CD4-positive, CD25-positive, alpha-beta regulatory T cell (primary cell): ENCODE measurements around the gene CASTOR1. TPM values are rescaled to one million over a fixed set of nuclear protein-coding genes. Genes with fewer than 3 reads are reported as not detected.
A peak's percentile ranks its signal among the peaks of the same experiment; 100 is the strongest.

Source experiments
- ATAC-seq, 2 donors: fragments of 150-1000 bp; cut with Tn5 transposase; one replicate each; pipeline ENCODE4 v1.10.0; 2021; ENCODE audit warnings: low read depth in 2 of 2, moderate number of reproducible peaks in 2 of 2, moderate library complexity in 1 of 2
- DNase-seq, 3 donors: peaks; one replicate each; pipeline versions ENCODE4 v3.0.0 to v3.0.0-alpha.2; 2012 to 2022; ENCODE audit warnings: mixed read lengths in 1 of 3
- H3K27ac ChIP-seq: one replicate; pipeline ENCODE4 v1.7.0; 2013; ENCODE audit warnings: mild to moderate bottlenecking, low read length; ENCODE audit not compliant: insufficient read depth, poor library complexity, severe bottlenecking
- H3K27me3 ChIP-seq: one replicate; pipeline ENCODE4 v1.7.0; 2013; ENCODE audit warnings: low read length; ENCODE audit not compliant: control insufficient read depth, insufficient read depth
- H3K36me3 ChIP-seq: one replicate; pipeline ENCODE4 v1.7.0; 2013; ENCODE audit warnings: mild to moderate bottlenecking, low read length, moderate library complexity; ENCODE audit not compliant: control insufficient read depth, insufficient read depth
- H3K4me1 ChIP-seq: 2 replicates; pipeline ENCODE4 v1.7.0; 2013; ENCODE audit warnings: mild to moderate bottlenecking, low read length; ENCODE audit not compliant: insufficient read depth, control insufficient read depth, poor library complexity, severe bottlenecking
- H3K4me3 ChIP-seq: one replicate; pipeline ENCODE4 v1.7.0; 2013; ENCODE audit warnings: low read depth, mild to moderate bottlenecking, low read length, moderate library complexity
- H3K9me3 ChIP-seq, 2 experiments: 1 replicate in 1 of 2; 2 replicates in 1 of 2; pipeline ENCODE4 v1.7.0; 2013; ENCODE audit warnings: low read length in 2 of 2, mild to moderate bottlenecking in 1 of 2, moderate library complexity in 1 of 2; ENCODE audit not compliant: control insufficient read depth in 2 of 2
- H3K27ac Mint-ChIP-seq, 3 donors: one replicate each; pipeline ENCODE4 v1.8.0; 2020 to 2022; ENCODE audit warnings: mild to moderate bottlenecking in 3 of 3, mixed read lengths in 3 of 3, moderate library complexity in 2 of 3
- H3K27me3 Mint-ChIP-seq: one replicate; pipeline ENCODE4 v1.8.0; 2022; ENCODE audit warnings: mild to moderate bottlenecking, mixed read lengths
- H3K36me3 Mint-ChIP-seq: one replicate; pipeline ENCODE4 v1.8.0; 2020; ENCODE audit warnings: mixed read lengths
- H3K4me1 Mint-ChIP-seq, 4 donors: one replicate each; pipeline ENCODE4 v1.8.0; 2020 to 2022; ENCODE audit warnings: mixed read lengths in 4 of 4, mild to moderate bottlenecking in 1 of 4
- H3K4me3 Mint-ChIP-seq, 4 donors: one replicate each; pipeline ENCODE4 v1.8.0; 2020 to 2022; ENCODE audit warnings: mild to moderate bottlenecking in 4 of 4, mixed read lengths in 4 of 4, moderate library complexity in 3 of 4
- H3K9me3 Mint-ChIP-seq, 7 donors: one replicate each; pipeline ENCODE4 v1.8.0; 2020 to 2022; ENCODE audit warnings: mixed read lengths in 7 of 7, mild to moderate bottlenecking in 3 of 7, moderate library complexity in 2 of 7
- polyA plus RNA-seq, 4 donors: library from polyadenylated mRNA; unstranded; fragments of 300-500 nt; fragmentation: Illumina TruSeq; gene quantifications; one replicate each; pipeline ENCODE4 v1.2.3, GENCODE V29; 2021
- total RNA-seq: library from RNA; stranded (reverse); gene quantifications from one replicate; pipeline ENCODE4 v1.2.3, GENCODE V29; 2022

Gene CASTOR1
- total and polyA plus RNA-seq, 5 donors from 2014 or later, result 10.9 to 18.7 (median 12.1) TPM

GRCh38 chr22:30325724-30326254, 36.5 kb upstream of the CASTOR1 start:
- H3K4me3 Mint-ChIP-seq, result peak overlapping the region; percentile 85 to 94 (median 92)
- no peak for DNase-seq
- H3K4me1 Mint-ChIP-seq, result peaks cover 11 to 66% (median 47%) of the 10 kb centered on the region in 4 donors
- H3K27me3 Mint-ChIP-seq, result no peaks in the 10 kb centered on the region
- Histone ChIP-seq H3K4me3 (peak overlapping the region; percentile 81), H3K27ac (peak overlapping the region; percentile 69), H3K4me1 (peaks cover 63% of the 10 kb centered on the region), H3K27me3 (no peaks in the 10 kb centered on the region), H3K36me3 (peaks cover 11% of the 10 kb centered on the region), H3K9me3 (no peaks in the 10 kb centered on the region)
- ATAC-seq, result no peak
- H3K36me3 Mint-ChIP-seq, result peaks cover 15% of the 10 kb centered on the region
- H3K9me3 Mint-ChIP-seq, result no peaks in the 10 kb centered on the region
- peak overlapping the region; percentile 79 to 95 (median 88) for H3K27ac Mint-ChIP-seq

GRCh38 chr22:30325065-30325720, 35.9 kb upstream of the CASTOR1 start:
- DNase-seq, result no peak
- H3K27me3 Mint-ChIP-seq, result no peaks in the 10 kb centered on the region
- H3K4me1 ChIP-seq, result peaks cover 68% of the 10 kb centered on the region
- peaks cover 11 to 69% (median 49%) of the 10 kb centered on the region in 4 donors for H3K4me1 Mint-ChIP-seq
- no peaks in the 10 kb centered on the region for H3K9me3 Mint-ChIP-seq
- peaks cover 16% of the 10 kb centered on the region for H3K36me3 ChIP-seq
- ATAC-seq, result no peak
- peak overlapping the region; percentile 81 for H3K4me3 ChIP-seq
- H3K27me3 ChIP-seq, result no peaks in the 10 kb centered on the region
- peaks cover 15% of the 10 kb centered on the region for H3K36me3 Mint-ChIP-seq
- peak overlapping the region; percentile 69 for H3K27ac ChIP-seq
- peak overlapping the region; percentile 85 to 94 (median 92) for H3K4me3 Mint-ChIP-seq
- H3K9me3 ChIP-seq, result no peaks in the 10 kb centered on the region
- peak overlapping the region; percentile 88 to 95 (median 91) for H3K27ac Mint-ChIP-seq

- Histone ChIP-seq H3K27ac (peak overlapping the region; percentile 34), H3K9me3 (no peaks in the 10 kb centered on the region)
These were observed 34.9 kb upstream of the CASTOR1 start for GRCh38 chr22:30324014-30324730.

GRCh38 chr22:30323246-30323645, 33.9 kb upstream of the CASTOR1 start:
- DNase-seq, result no peak
- Mint-ChIP-seq H3K36me3 (peaks cover 24% of the 10 kb centered on the region), H3K27ac (peak overlapping the region; percentile 67 to 95 (median 72)), H3K9me3 (no peaks in the 10 kb centered on the region), H3K4me1 (peaks cover 19 to 88% (median 67%) of the 10 kb centered on the region in 4 donors), H3K4me3 (peak overlapping the region; percentile 85 to 94 (median 92)), H3K27me3 (no peaks in the 10 kb centered on the region)
- Histone ChIP-seq H3K27me3 (no peaks in the 10 kb centered on the region), H3K36me3 (peaks cover 28% of the 10 kb centered on the region), H3K27ac (no peak overlapping the region), H3K4me1 (peaks cover 88% of the 10 kb centered on the region), H3K9me3 (no peaks in the 10 kb centered on the region), H3K4me3 (peak overlapping the region; percentile 47)
- ATAC-seq, result no peak

More at GRCh38 chr22:30324014-30324730, 34.9 kb upstream of the CASTOR1 start:
- Mint-ChIP-seq H3K27ac (peak overlapping the region; percentile 75 to 95 (median 91)), H3K36me3 (peaks cover 15% of the 10 kb centered on the region), H3K4me1 (peaks cover 11 to 79% (median 58%) of the 10 kb centered on the region in 4 donors), H3K4me3 (peak overlapping the region; percentile 85 to 94 (median 92)), H3K27me3 (no peaks in the 10 kb centered on the region), H3K9me3 (no peaks in the 10 kb centered on the region)
- Histone ChIP-seq H3K4me3 (peak overlapping the region; percentile 81), H3K36me3 (peaks cover 23% of the 10 kb centered on the region), H3K27me3 (no peaks in the 10 kb centered on the region), H3K4me1 (peaks cover 79% of the 10 kb centered on the region)
- DNase-seq (peak in 1 of 3 donors; percentile 69), ATAC-seq (no peak)

GRCh38 chr22:30321461-30321860, 32.2 kb upstream of the CASTOR1 start:
- Mint-ChIP-seq H3K27ac (peak overlapping the region in 2 of 3 donors; percentile 67 to 81), H3K36me3 (peaks cover 34% of the 10 kb centered on the region), H3K4me3 (peak overlapping the region in 3 of 4 donors; percentile 50 to 55 (median 53)), H3K27me3 (no peaks in the 10 kb centered on the region), H3K9me3 (no peaks in the 10 kb centered on the region), H3K4me1 (peaks cover 19 to 94% (median 72%) of the 10 kb centered on the region in 4 donors)
- ATAC-seq, result no peak
- Histone ChIP-seq H3K27ac (peak overlapping the region; percentile 6), H3K9me3 (no peaks in the 10 kb centered on the region), H3K27me3 (no peaks in the 10 kb centered on the region), H3K4me1 (peaks cover 96% of the 10 kb centered on the region), H3K4me3 (no peak overlapping the region), H3K36me3 (peaks cover 28% of the 10 kb centered on the region)
- DNase-seq, result no peak

- no peaks in the 10 kb centered on the region for H3K27me3 ChIP-seq
- no peaks in the 10 kb centered on the region for H3K9me3 Mint-ChIP-seq
- no peak overlapping the region for H3K27ac ChIP-seq
- peak overlapping the region; percentile 33 to 75 (median 62) for H3K4me3 Mint-ChIP-seq
- H3K4me3 ChIP-seq, result no peak overlapping the region
- H3K36me3 ChIP-seq, result peaks cover 28% of the 10 kb centered on the region
- H3K27me3 Mint-ChIP-seq, result no peaks in the 10 kb centered on the region
- peaks cover 99% of the 10 kb centered on the region for H3K4me1 ChIP-seq
- peaks cover 19 to 97% (median 81%) of the 10 kb centered on the region in 4 donors for H3K4me1 Mint-ChIP-seq
- peaks cover 43% of the 10 kb centered on the region for H3K36me3 Mint-ChIP-seq
- H3K9me3 ChIP-seq, result no peaks in the 10 kb centered on the region
- DNase-seq, result no peak
- H3K27ac Mint-ChIP-seq, result peak overlapping the region in 2 of 3 donors; percentile 81 to 92
- ATAC-seq, result no peak
These were observed 30.8 kb upstream of the CASTOR1 start for GRCh38 chr22:30320021-30320556.

GRCh38 chr22:30318799-30319419, 29.6 kb upstream of the CASTOR1 start:
- no peaks in the 10 kb centered on the region for H3K27me3 ChIP-seq
- Mint-ChIP-seq H3K9me3 (no peaks in the 10 kb centered on the region), H3K4me3 (peak overlapping the region; percentile 54 to 75 (median 70)), H3K27ac (peak overlapping the region; percentile 81 to 92 (median 84)), H3K4me1 (peaks cover 23 to 97% (median 78%) of the 10 kb centered on the region in 4 donors), H3K27me3 (no peaks in the 10 kb centered on the region), H3K36me3 (peaks cover 48% of the 10 kb centered on the region)
- H3K4me1 ChIP-seq, result peaks cover 99% of the 10 kb centered on the region
- ATAC-seq (no peak), DNase-seq (no peak)
- H3K4me3 ChIP-seq, result no peak overlapping the region
- peaks cover 28% of the 10 kb centered on the region for H3K36me3 ChIP-seq
- H3K27ac ChIP-seq, result peak overlapping the region; percentile 25
- H3K9me3 ChIP-seq, result no peaks in the 10 kb centered on the region
